ENCODE results near the gene ASTN2.

The ASTN2 gene

GRCh38 chr9:116774421-116775180 is 640.3 kb downstream of the ASTN2 start:
- DNase-seq: no peak

- DNase-seq: no peak
These were observed 647.6 kb downstream of the ASTN2 start for GRCh38 chr9:116767219-116767618.

- DNase-seq: no peak
These were observed 649.8 kb downstream of the ASTN2 start for GRCh38 chr9:116765011-116765410.

DNA sequence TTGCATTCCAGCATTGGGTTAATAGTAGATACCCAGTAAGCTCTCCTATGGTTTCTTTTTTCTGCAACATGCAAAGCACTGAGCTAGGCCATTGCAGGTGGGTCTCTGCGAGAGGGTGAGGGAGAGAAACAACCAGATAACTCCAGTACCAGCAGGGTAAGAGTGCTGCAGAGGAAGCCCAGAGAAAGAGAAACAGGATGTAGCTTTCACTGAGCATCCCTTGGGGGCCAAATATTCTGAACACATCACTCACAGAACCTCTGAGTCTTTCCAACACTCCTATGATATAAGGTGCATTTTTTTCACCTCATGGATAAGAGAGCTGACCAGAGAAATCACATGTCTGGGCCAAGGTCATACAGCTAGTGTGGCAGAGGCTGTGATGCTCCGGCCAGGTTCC is 651.1 kb downstream of the ASTN2 start:
- no peak for DNase-seq

DNA sequence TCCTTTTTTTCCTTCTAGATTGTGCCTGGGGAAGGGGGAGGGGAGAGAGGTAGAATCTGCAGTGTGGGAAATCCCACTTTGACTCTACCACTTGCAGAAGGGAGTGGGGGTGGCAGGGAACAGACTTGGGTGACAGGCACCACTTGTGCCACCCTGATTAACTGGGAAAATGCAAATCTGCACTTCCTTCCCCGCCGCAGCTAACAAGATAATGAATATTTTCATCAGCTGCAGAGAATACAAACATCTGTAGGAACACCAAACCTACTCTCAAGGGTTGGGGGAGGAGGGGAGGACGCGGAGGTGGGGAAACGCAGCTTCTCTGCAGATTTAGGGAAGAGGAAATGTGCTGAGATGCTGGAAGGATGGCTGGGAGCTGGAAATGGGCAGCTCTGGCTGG is 654.2 kb downstream of the ASTN2 start:
- DNase-seq: no peak

DNA sequence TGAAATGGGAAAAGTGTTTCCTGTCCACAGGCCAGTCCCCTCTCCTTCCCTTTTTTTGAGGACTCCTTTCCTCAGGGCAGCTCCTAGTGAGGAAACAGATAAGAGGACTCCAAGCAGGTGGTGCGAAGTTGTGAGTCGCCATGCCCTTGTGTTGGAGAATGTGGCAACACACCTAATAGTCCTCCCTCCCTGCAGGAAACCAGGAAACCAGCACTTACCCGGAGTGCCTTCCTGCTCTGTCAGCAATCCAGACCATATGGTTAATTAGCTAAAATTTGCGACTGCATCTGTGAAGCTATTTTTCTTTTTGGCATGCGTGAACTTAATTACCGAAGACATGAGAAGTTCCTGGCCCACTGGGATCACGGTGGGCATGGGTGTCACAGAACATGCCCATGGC is 657.8 kb downstream of the ASTN2 start:
- no peak for DNase-seq

- no peak for DNase-seq
These were observed 661.5 kb downstream of the ASTN2 start for GRCh38 chr9:116753389-116753788.

DNA sequence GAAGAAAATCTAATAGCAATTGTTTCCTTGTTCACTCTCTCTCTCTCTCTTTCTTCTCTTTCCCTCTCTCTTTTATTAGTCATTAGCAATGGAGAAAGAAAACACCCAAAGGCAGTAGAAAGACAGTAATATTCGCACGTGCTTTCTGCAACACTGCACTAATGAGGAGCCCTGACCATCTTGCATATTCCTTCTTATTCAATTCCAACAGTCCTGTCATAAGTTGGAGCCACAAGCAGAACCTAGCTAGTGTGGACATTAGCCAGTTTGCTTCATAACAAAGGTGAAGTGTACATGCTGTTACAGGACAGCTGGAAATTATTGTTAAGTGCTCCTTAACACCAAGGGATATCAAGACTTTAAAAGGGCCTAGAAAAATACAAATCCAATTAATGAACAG is 664.3 kb downstream of the ASTN2 start:
- DNase-seq: no peak

DNA sequence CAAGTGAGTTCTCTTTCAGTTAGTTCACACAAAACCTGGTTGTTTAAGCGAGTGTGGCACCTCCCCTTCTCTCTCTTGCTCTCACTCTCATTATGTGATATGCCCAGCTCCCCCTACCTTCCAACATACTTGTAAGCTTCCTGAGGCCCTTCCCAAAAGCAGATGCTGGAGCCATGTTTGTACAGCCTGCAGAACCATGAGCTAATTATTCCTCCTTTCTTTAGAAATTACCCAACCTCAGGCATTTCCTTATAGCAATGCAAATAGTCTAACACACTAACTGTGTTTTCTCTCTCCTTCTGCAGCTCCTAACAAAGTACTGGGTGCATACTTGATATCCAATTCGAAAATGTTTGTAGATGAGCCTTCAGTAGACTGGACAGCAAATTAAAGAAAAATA is 665.1 kb downstream of the ASTN2 start:
- DNase-seq: no peak

DNA sequence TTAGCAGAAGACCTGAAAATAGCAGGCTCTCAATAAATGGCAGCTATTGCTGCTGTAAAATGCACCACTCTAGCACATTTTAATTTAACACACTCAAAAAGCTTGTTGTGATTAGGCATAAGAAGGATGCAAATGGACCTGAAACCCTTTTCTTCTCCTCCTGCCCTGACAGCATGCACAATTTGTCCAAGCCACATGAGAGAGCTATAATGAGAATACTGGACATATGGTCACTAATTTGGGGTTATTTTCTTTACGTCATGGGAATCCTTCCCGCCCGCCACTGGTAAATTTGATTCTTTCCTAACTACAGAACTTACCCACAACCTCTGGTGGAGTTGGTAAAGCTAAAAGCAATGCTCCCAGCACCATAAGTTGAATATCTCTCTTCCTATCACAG is 665.7 kb downstream of the ASTN2 start:
- no peak for DNase-seq

DNA sequence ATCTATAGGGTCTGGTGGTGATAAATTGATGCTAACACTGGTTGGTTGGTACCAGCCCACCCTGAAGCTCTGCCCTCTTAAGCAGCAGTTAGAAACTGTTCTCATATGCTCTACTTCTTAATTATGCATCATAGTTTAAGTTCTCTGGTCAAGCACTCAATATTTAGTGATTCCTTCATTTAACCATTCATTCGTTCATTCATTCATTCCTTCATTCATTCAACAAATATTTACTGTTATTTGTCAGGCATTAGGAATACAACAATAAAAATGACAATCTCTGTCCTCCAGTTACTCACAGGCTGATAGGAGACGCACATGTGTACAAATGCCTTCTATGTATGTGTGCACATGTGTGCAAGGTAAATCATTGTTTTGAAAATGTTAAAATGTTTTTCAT is 673.1 kb downstream of the ASTN2 start:
- DNase-seq: no peak

DNA sequence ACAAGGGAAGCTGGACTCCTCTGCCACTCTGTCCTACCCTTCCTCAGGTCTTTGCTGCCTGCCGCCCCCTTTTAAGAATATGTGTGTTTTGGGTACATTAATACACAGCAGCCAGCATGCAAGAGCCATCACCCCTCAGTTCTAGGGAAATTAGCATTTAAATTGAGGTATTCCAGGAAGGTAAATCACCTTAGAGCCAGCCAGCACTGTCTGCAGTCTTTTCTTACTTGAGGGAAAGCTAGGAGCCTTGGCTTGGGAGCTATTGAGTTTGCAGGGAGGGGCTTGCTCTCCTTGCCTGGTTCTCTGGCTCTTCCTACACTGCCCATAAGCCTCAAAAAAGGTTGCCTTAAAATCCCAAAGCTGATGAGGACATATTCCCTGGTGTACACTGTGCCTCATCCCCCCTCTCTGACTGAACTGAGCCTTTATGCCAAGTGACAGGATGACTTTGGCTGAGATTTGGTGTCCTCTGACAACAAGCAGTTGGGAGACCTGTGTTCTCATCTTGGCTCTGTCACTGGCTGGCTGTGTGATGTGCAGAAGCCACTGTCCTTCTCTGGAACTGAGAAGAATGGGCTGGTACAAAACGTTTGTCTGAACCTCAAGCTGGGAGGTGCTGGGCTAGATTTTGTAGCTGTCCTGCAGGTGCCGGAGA is 673.6 kb downstream of the ASTN2 start:
- DNase-seq: no peak

DNA sequence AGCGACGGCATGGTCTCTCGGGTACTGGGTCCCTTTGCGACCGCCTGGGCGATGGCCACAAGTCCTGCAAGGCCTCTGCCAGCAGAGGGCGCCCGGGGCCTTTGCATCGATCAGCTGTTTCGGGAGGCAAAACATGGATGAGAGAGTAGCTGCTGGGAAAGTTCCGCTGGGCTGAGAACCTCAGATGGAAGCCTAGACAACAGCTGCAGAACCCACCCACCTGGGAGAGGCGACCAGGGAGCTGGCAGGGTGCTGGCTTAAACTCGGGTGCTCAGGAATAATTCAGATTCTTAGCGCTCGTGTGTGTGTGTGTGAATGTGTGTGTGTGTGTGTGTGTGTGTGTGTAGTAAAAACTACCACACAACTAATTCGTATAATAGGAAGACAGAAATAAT is 677.7 kb downstream of the ASTN2 start:
- DNase-seq: no peak

- DNase-seq: no peak
These were observed 678.3 kb downstream of the ASTN2 start for GRCh38 chr9:116736399-116737151.

GRCh38 chr9:116733010-116733641 is 681.7 kb downstream of the ASTN2 start:
- no peak for DNase-seq

DNA sequence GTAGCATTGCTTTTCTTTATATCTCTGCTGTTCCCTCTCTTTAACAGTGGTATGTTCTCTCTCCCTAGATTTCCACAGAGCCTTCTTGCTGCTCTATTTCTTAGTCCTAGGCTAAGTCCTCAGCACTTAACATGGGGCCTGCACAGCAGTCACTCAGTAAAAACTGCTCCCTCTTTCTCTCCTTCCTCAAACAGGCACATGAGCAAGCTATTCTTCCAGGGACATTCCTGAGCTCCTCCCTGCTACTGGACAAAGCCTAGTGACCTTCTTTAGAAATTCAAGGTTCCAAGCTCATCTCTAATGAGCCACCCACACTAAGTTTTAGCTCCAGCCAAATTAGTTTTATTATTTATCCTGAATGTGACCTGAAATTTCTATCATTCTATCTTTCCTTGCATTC is 688.3 kb downstream of the ASTN2 start:
- no peak for DNase-seq

DNA sequence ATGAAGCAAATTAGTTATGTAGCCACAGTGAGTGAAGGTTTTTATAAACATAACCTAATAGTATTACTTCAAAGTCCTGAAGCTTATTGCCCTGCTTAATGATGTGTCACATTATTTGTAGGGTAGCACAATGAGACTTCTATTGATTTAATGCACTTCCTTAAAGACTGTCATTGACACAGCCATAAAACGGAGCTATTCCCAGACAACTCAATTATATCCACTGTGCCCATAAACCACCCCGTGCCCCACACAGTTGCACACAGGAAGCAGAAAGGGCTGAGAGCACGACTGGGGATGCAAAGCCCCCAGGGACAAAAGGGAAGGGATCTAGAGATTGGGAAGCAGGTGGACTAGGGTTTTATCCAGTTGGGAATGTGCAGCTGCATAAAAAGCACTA is 690.7 kb downstream of the ASTN2 start:
- no peak for DNase-seq

DNA sequence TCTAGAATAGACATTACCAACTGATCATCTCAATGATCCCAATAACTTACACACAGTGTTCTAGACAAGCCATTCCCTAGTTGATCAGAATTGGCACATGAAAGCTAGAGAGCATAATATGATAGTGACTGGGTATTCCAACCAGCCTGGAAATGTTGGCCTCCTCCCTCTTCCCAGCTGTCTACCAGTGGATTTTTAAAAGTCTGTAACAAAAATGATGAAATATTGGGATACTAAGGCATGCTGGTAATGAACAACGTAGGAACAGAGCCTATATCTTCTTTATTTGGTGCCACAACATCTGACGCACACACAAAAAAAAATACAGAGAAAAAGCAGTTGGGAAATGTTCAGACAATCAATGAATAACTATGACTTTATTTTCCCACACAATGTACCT is 692.9 kb downstream of the ASTN2 start:
- DNase-seq: no peak

- no peak for DNase-seq
These were observed 693.4 kb downstream of the ASTN2 start for GRCh38 chr9:116721411-116721810.

- DNase-seq: no peak
These were observed 694.7 kb downstream of the ASTN2 start for GRCh38 chr9:116720111-116720510.

GRCh38 chr9:116718111-116718510 is 696.7 kb downstream of the ASTN2 start:
- no peak for DNase-seq

- no peak for DNase-seq
These were observed 697.7 kb downstream of the ASTN2 start for GRCh38 chr9:116717150-116717549.

DNA sequence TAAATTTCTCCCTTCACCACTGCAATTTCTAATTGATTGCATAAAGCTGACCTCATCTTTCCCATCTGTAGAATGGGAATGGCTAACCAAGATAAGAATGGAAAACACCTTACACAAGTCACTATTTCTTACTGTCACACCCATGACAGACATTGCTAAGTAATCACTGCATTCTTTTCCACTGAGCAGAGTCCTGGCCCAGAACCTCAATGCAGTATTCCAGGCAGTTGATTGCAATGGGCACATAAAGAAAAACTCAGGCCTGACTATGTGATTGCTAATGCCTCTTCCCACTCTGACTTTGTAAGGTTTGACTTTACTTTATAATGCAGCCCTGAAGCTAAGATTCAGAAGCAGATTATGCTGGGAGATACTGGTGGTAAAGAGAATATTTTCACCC is 698.4 kb downstream of the ASTN2 start:
- DNase-seq: no peak

- DNase-seq: no peak
These were observed 699.1 kb downstream of the ASTN2 start for GRCh38 chr9:116715751-116716150.

Measured in activated gamma-delta T cell (primary cell).